HepG2 (cell line): ENCODE results near the gene ATP6V1F. TPM values are rescaled to one million over a fixed set of nuclear protein-coding genes. Genes with fewer than 3 reads are reported as not detected.

Experiments
- ATAC-seq: fragments of 200-7000 bp; cut with Tn5 transposase; 3 replicates; pipeline ENCODE4 v1.9.1; 2020; ENCODE audit warnings: mild to moderate bottlenecking, moderate library complexity
- BruUV-seq: library from RNA; stranded (reverse); fragments of 400-500 nt; replicated peaks from 2 replicates; lab custom pipeline; 2021; lab: Mats Ljungman, UMichigan
- CTCF ChIA-PET: fragments of 300-600 bp; formaldehyde crosslinking; extraction: SDS; loops from one replicate; lab custom pipeline; 2021; ENCODE audit warnings: low total read pairs, inconsistent platforms, low intra/inter-chr PET ratio; lab: Yijun Ruan, JAX
- POLR2A ChIA-PET: fragments of 350-600 bp; sonication (Branson Sonifier 250); formaldehyde crosslinking; loops from one replicate; lab custom pipeline; 2020; ENCODE audit warnings: antibody characterized with exemption, inconsistent platforms; lab: Yijun Ruan, JAX
- DNase-seq: peaks from one replicate; pipeline ENCODE4 v3.0.0-alpha.2; 2015; ENCODE audit warnings: low spot score
- FAIRE-seq: peaks from 3 replicates; lab custom pipeline; 2011; peaks lifted over from hg19 to GRCh38; lab: Jason Lieb, UNC
- H2AFZ ChIP-seq: one replicate; pipeline ENCODE4 v1.6.1; 2011; ENCODE audit warnings: low read length, inconsistent platforms
- H3K27ac ChIP-seq: fragments of 300-600 bp; 3 replicates; pipeline ENCODE4 v1.8.0; 2011; ENCODE audit warnings: mixed run types, mild to moderate bottlenecking, mixed read lengths, low read length, inconsistent platforms; ENCODE audit not compliant: insufficient read depth; ENCODE audit errors: extremely low read length
- H3K27me3 ChIP-seq, 2 experiments: fragments of 200-600 bp in 1 of 2; 2 replicates in 1 of 2; 3 replicates in 1 of 2; pipeline versions ENCODE4 v1.6.0 to v1.8.0; 2011; ENCODE audit warnings: low read length in 2 of 2, mild to moderate bottlenecking in 2 of 2, moderate library complexity in 2 of 2, inconsistent platforms in 1 of 2; ENCODE audit not compliant: insufficient read depth in 2 of 2, control insufficient read depth in 1 of 2
- H3K36me3 ChIP-seq, 2 experiments: fragments of 200-600 bp in 1 of 2; replicated peaks in 1 of 2; 2 replicates in 1 of 2; 3 replicates in 1 of 2; pipeline versions ENCODE4 v1.5.1 to v1.8.0; 2011; ENCODE audit warnings: low read length in 2 of 2, inconsistent platforms in 1 of 2; ENCODE audit not compliant: insufficient read depth in 2 of 2, control insufficient read depth in 1 of 2
- H3K4me1 ChIP-seq: 2 replicates; pipeline ENCODE4 v1.5.1; 2012; ENCODE audit warnings: low read length, inconsistent platforms; ENCODE audit not compliant: insufficient read depth
- H3K4me2 ChIP-seq: 2 replicates; pipeline ENCODE4 v1.6.0; 2011; ENCODE audit warnings: low read depth, low read length, inconsistent platforms
- H3K4me3 ChIP-seq, 3 experiments: fragments of 200-600 bp in 1 of 3; sonication (generic), shearing (Covaris generic) in 1 of 3; replicated peaks in 1 of 3; 2 replicates each; pipeline ENCODE4 v1.5.1; 2011 to 2016; ENCODE audit warnings: low read length in 3 of 3, inconsistent platforms in 2 of 3, low read depth in 2 of 3, mild to moderate bottlenecking in 2 of 3, control low read depth in 1 of 3, mixed read lengths in 1 of 3; ENCODE audit not compliant: insufficient read depth in 1 of 3
- H3K79me2 ChIP-seq: one replicate; pipeline ENCODE4 v1.6.1; 2011; ENCODE audit warnings: low read length, inconsistent platforms; ENCODE audit not compliant: insufficient read depth
- H3K9ac ChIP-seq: 2 replicates; pipeline ENCODE4 v1.6.0; 2011; ENCODE audit warnings: mild to moderate bottlenecking, low read depth, low read length, inconsistent platforms; ENCODE audit not compliant: insufficient read depth
- H3K9me3 ChIP-seq: 2 replicates; pipeline ENCODE4 v1.5.1; 2012; ENCODE audit warnings: mild to moderate bottlenecking, low read length
- H4K20me1 ChIP-seq: 2 replicates; pipeline ENCODE4 v1.6.0; 2011; ENCODE audit warnings: inconsistent platforms, mild to moderate bottlenecking, low read length, moderate library complexity; ENCODE audit not compliant: insufficient read depth
- FOSL2 ChIP-seq: sonication (generic); formaldehyde crosslinking; IDR thresholded peaks from 2 replicates; pipeline ENCODE4 v1.4.0; 2020; ENCODE audit warnings: missing genetic modification reagents
- FOXA3 ChIP-seq: IDR thresholded peaks from 2 replicates; pipeline ENCODE4 v1.6.1; 2016; ENCODE audit warnings: missing genetic modification reagents, missing compliant biosample characterization
- HNRNPL ChIP-seq: fragments of 200-400 bp; formaldehyde crosslinking; IDR thresholded peaks from 2 replicates; pipeline ENCODE4 v1.6.1; 2017; ENCODE audit warnings: mild to moderate bottlenecking, low read depth, low read length
- MTA1 ChIP-seq: sonication (generic); formaldehyde crosslinking; IDR thresholded peaks from 2 replicates; pipeline ENCODE4 v1.4.0; 2020; ENCODE audit warnings: missing genetic modification reagents, mild to moderate bottlenecking, borderline replicate concordance
- ZFX ChIP-seq: sonication (generic); formaldehyde crosslinking; IDR thresholded peaks from 2 replicates; pipeline ENCODE4 v1.4.0; 2020; ENCODE audit warnings: mild to moderate bottlenecking, low read depth, missing genetic modification reagents, moderate library complexity
- ZKSCAN5 ChIP-seq: sonication (generic); formaldehyde crosslinking; IDR thresholded peaks from 2 replicates; pipeline ENCODE4 v1.5.1; 2020; ENCODE audit warnings: mild to moderate bottlenecking, missing genetic modification reagents
- ZNF703 ChIP-seq: sonication (generic); formaldehyde crosslinking; IDR thresholded peaks from 2 replicates; pipeline ENCODE4 v1.5.1; 2020; ENCODE audit warnings: missing genetic modification reagents, mild to moderate bottlenecking, moderate library complexity, borderline replicate concordance
- WGBS: methylation state at CpG from one replicate; pipeline ENCODE4 v1.1.6; 2017; ENCODE audit warnings: low lambda C conversion rate; 5-methylcytosine and 5-hydroxymethylcytosine counted together
- in situ Hi-C: cut with HindIII; loops from 2 replicates; pipeline ENCODE4 v1.10.0; 2017; ENCODE audit warnings: low pct_unique_long_range_greater_than_20kb; ENCODE audit not compliant: extremely low pct_ligation_motif_present
- intact Hi-C: fragments of 100-400 bp; cut with micrococcal nuclease; formaldehyde crosslinking; loops from one replicate; pipeline ENCODE4 v1.10.0; 2022; ENCODE audit not compliant: unreplicated experiment
- polyA plus RNA-seq, 8 experiments: library from polyadenylated mRNA; depleted of rRNA in 3 of 8; stranded (reverse) in 7 of 8; unstranded in 1 of 8; fragments of >200 nt; fragmentation: Illumina TruSeq in 4 of 8; extraction: Trizol in 4 of 8; gene quantifications; 2 replicates each; pipeline versions ENCODE4 v1.2.1 to v1.2.3, GENCODE V29; 2011 to 2016; ENCODE audit warnings: low read depth in 4 of 8, missing spikeins in 1 of 8, mixed read lengths in 1 of 8; ENCODE audit not compliant: insufficient read depth in 1 of 8
- total RNA-seq, 5 experiments: library from RNA; depleted of rRNA; stranded (reverse); fragments of >200 nt; fragmentation: Illumina TruSeq; extraction: Trizol; gene quantifications; 2 replicates each; pipeline ENCODE4 v1.2.3, GENCODE V29; 2016; ENCODE audit warnings: low read depth in 1 of 5

The ATP6V1F gene
- total and polyA plus RNA-seq, 2 of the 13 experiments (the other 11 are each of a cell fraction or from before 2014, with no cell fraction given) = 87.2 to 132 TPM

GRCh38 chr7:128827971-128828711 is 34.5 kb upstream of the ATP6V1F start (continued):
- TF ChIP-seq ZFX (CRISPR knock-in tag) (peak; percentile 60), FOXA3 (CRISPR knock-in tag) (peak; percentile 37; the same call in 1 of the 2 replicates), ZNF703 (CRISPR knock-in tag) (no peak), MTA1 (CRISPR knock-in tag) (no peak)

GRCh38 chr7:128829391-128830166 is 33.1 kb upstream of the ATP6V1F start:
- Histone ChIP-seq H3K4me1 (peaks cover 42% of the 10 kb centered on the region), H3K27ac (no peak overlapping the region), H2AFZ (no peak overlapping the region), H3K4me2 (no peak overlapping the region), H3K4me3 (no peak overlapping the region), H3K27me3 (peaks cover 3 to 20% of the 10 kb centered on the region in 2 experiments; a peak in 4 of 5 replicates), H3K9ac (no peak overlapping the region), H4K20me1 (no peaks in the 10 kb centered on the region), H3K9me3 (no peaks in the 10 kb centered on the region), H3K79me2 (no peaks in the 10 kb centered on the region), H3K36me3 (no peaks in the 10 kb centered on the region)
- CTCF ChIA-PET = no interaction called here
- in situ Hi-C loops (no loop called here), intact Hi-C loops (no loop called here)
- no TSS peak for BruUV-seq
- no peak for FAIRE-seq
- 45% methylated on average over 4 of the region's 13 CpGs for WGBS
- TF ChIP-seq ZKSCAN5 (CRISPR knock-in tag) (no peak), FOSL2 (CRISPR knock-in tag) (peak; percentile 57), HNRNPL (peak; percentile 68; the same call in 1 of the 2 replicates)
- DNase-seq = no peak
- POLR2A ChIA-PET = no interaction called here
- no peak for ATAC-seq
